Neural cell (in vitro differentiated cells): ENCODE data around the gene DENND1A. TPM values are rescaled to one million over a fixed set of nuclear protein-coding genes. Genes with fewer than 3 reads are reported as not detected.

ENCODE experiments used
- H2AFZ ChIP-seq: fragments of 200-600, 300-800 bp; sonication (generic), shearing (Covaris generic); 2 replicates; pipeline ENCODE4 v1.6.0; 2014; ENCODE audit warnings: low read depth, mild to moderate bottlenecking, antibody characterized with exemption, low read length, moderate library complexity
- H3F3A ChIP-seq: fragments of 200-600 bp; shearing (Covaris generic); 2 replicates; pipeline ENCODE4 v1.6.1; 2016; ENCODE audit warnings: mild to moderate bottlenecking, moderate library complexity, mixed read lengths, antibody characterized with exemption, low read length; ENCODE audit not compliant: insufficient read depth, poor library complexity, severe bottlenecking
- H3K27ac ChIP-seq: fragments of 200-600, 300-800 bp; sonication (generic), shearing (Covaris generic); 2 replicates; pipeline ENCODE4 v1.5.1; 2014; ENCODE audit warnings: mild to moderate bottlenecking, low read length, moderate library complexity
- H3K27me3 ChIP-seq: fragments of 300-800, 200-600 bp; sonication (generic), shearing (Covaris generic); 2 replicates; pipeline ENCODE4 v1.6.0; 2014; ENCODE audit warnings: mild to moderate bottlenecking, low read depth, low read length, moderate library complexity; ENCODE audit not compliant: insufficient read depth
- H3K36me3 ChIP-seq: fragments of 300-800, 200-600 bp; sonication (generic), shearing (Covaris generic); 2 replicates; pipeline ENCODE4 v1.5.1; 2014; ENCODE audit warnings: mild to moderate bottlenecking, antibody characterized with exemption, low read length, moderate library complexity; ENCODE audit not compliant: insufficient read depth
- H3K4me2 ChIP-seq: fragments of 300-800, 200-600 bp; sonication (generic), shearing (Covaris generic); 2 replicates; pipeline ENCODE4 v1.6.0; 2014; ENCODE audit warnings: mild to moderate bottlenecking, low read length
- H3K4me3 ChIP-seq: fragments of 300-800, 200-600 bp; sonication (generic), shearing (Covaris generic); 2 replicates; pipeline ENCODE4 v1.5.1; 2014; ENCODE audit warnings: mild to moderate bottlenecking, low read length, moderate library complexity
- H3K79me2 ChIP-seq: fragments of 200-600 bp; shearing (Covaris generic); replicated peaks from 2 replicates; pipeline ENCODE4 v1.6.0; 2014; ENCODE audit warnings: mild to moderate bottlenecking, low read length, moderate library complexity; ENCODE audit not compliant: insufficient read depth
- H3K9ac ChIP-seq: fragments of 300-800, 200-600 bp; sonication (generic), shearing (Covaris generic); 2 replicates; pipeline ENCODE4 v1.6.1; 2016; ENCODE audit warnings: mild to moderate bottlenecking, low read length, mixed read lengths
- H3K9me2 ChIP-seq: fragments of 200-600 bp; shearing (Covaris generic); 2 replicates; pipeline ENCODE4 v1.6.1; 2016; ENCODE audit warnings: mild to moderate bottlenecking, low read length, mixed read lengths; ENCODE audit not compliant: insufficient read depth
- H3K9me3 ChIP-seq: fragments of 200-600, 300-800 bp; sonication (generic), shearing (Covaris generic); 2 replicates; pipeline ENCODE4 v1.6.1; 2016; ENCODE audit warnings: mild to moderate bottlenecking, mixed run types, low read length, moderate library complexity, mixed read lengths
- H4K20me1 ChIP-seq: fragments of 200-600 bp; shearing (Covaris generic); 2 replicates; pipeline ENCODE4 v1.6.1; 2016; ENCODE audit warnings: mild to moderate bottlenecking, mixed run types; ENCODE audit not compliant: insufficient read depth
- EP300 ChIP-seq: fragments of 450-650 bp; conservative IDR thresholded peaks from 2 replicates; pipeline ENCODE4 v1.6.1; 2014; ENCODE audit warnings: antibody characterized with exemption, mild to moderate bottlenecking, moderate library complexity; ENCODE audit not compliant: poor library complexity, severe bottlenecking
- EZH2 ChIP-seq: fragments of 200-600, 300-800 bp; shearing (Covaris generic), sonication (generic); IDR thresholded peaks from 2 replicates; pipeline ENCODE4 v1.6.1; 2014; ENCODE audit warnings: antibody characterized with exemption, low read length, borderline replicate concordance, mild to moderate bottlenecking; ENCODE audit not compliant: insufficient read depth, poor library complexity, severe bottlenecking
- MXI1 ChIP-seq: fragments of 450-650 bp; conservative IDR thresholded peaks from 2 replicates; pipeline ENCODE4 v1.6.1; 2014; ENCODE audit warnings: antibody characterized with exemption, mild to moderate bottlenecking; ENCODE audit not compliant: poor library complexity, severe bottlenecking
- POLR2AphosphoS5 ChIP-seq: IDR thresholded peaks from 2 replicates; pipeline ENCODE4 v1.6.1; 2012
- RAD21 ChIP-seq: fragments of 450-650 bp; conservative IDR thresholded peaks from 2 replicates; pipeline ENCODE4 v1.6.1; 2014; ENCODE audit warnings: antibody characterized with exemption, mild to moderate bottlenecking, moderate library complexity
- SMC3 ChIP-seq: fragments of 450-650 bp; conservative IDR thresholded peaks from 2 replicates; pipeline ENCODE4 v1.6.1; 2014; ENCODE audit warnings: antibody characterized with exemption, mild to moderate bottlenecking, moderate library complexity; ENCODE audit not compliant: poor library complexity
- TAF1 ChIP-seq: IDR thresholded peaks from 2 replicates; pipeline ENCODE4 v1.6.1; 2012; ENCODE audit warnings: low read depth
- polyA plus RNA-seq: library from polyadenylated mRNA; depleted of rRNA; stranded (reverse); fragments of >200 nt; gene quantifications from 2 replicates; pipeline ENCODE4 v1.2.3, GENCODE V29; 2014
- TF ChIP-seq, protein P1 (sequence below): IDR thresholded peaks from 2 replicates; pipeline ENCODE4 v1.6.1; 2012; ENCODE audit warnings: borderline replicate concordance
- TF ChIP-seq, protein P2 (sequence below): fragments of 450-650 bp; IDR thresholded peaks from 2 replicates; pipeline ENCODE4 v1.5.1; 2014; ENCODE audit warnings: antibody characterized with exemption, mild to moderate bottlenecking, moderate library complexity; ENCODE audit not compliant: poor library complexity, severe bottlenecking

The DENND1A gene
- polyA plus RNA-seq, 1 donor from 2014 or later, result 2.3 TPM

DNA sequence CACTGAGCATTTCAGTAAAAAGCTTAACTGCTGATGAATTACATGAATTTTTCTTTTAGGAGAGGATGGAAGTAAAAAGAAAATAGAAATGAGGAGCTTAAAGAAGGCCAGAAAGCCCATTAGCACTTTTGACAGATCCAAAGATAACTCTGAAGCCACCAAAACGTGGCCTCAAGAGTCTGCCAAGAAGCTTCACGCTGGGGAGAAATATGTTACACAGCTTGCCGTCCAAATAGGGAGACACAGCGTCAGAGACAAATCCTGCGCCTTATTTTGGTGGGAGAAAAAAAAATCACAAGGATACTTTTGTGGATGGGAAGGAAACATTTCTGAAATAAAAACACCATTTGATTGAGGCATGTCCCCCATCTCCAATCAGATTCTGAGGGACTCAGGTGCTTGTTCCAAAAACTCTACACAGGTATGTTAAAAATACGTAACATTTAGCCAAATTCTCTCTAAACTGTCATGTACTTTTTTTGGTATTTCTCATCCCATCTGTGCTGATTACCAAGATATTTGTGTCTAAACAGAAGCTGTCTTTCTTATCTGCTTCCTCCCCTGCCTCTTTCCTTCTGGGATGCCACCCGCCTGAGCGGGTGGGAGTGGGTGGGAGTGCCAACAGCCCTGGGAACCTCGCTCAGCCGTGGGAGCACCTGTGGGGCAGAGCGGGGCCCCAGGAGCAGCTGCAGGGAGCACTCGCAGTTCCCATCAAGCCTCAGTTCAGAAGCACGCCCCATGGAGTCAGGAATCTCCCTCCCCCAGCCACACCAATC is 275.5 kb downstream of the DENND1A start:
- no peak overlapping the region for H3K4me3 ChIP-seq

DNA sequence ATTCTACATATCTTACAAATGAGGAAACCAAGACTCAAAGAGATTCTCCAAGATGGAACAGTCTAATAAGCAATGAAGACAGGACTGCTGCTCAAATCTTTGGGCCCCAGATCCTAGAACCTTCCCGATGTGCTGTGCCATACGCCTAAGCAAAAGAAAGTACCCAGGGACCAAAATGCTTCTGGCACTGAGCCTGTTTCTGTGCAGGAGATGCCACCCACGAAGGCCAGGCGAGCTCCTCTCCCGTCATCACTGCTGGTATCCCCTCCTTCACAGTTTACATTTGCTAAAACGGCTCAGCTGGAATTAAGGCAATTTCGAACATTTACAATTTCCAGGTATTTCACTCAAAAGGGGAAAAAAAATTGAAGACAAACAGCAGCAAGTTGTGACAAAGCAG is 277.5 kb downstream of the DENND1A start:
- no peak overlapping the region for H3K9ac ChIP-seq
- H4K20me1 ChIP-seq, result no peaks in the 10 kb centered on the region
- no peaks in the 10 kb centered on the region for H3K9me3 ChIP-seq
- H3K36me3 ChIP-seq, result no peaks in the 10 kb centered on the region
- TF ChIP-seq POLR2AphosphoS5 (no peak), EP300 (no peak), SMC3 (no peak), RAD21 (no peak), TAF1 (no peak), MXI1 (no peak), EZH2 (no peak)
- TF ChIP-seq, protein P1, sequence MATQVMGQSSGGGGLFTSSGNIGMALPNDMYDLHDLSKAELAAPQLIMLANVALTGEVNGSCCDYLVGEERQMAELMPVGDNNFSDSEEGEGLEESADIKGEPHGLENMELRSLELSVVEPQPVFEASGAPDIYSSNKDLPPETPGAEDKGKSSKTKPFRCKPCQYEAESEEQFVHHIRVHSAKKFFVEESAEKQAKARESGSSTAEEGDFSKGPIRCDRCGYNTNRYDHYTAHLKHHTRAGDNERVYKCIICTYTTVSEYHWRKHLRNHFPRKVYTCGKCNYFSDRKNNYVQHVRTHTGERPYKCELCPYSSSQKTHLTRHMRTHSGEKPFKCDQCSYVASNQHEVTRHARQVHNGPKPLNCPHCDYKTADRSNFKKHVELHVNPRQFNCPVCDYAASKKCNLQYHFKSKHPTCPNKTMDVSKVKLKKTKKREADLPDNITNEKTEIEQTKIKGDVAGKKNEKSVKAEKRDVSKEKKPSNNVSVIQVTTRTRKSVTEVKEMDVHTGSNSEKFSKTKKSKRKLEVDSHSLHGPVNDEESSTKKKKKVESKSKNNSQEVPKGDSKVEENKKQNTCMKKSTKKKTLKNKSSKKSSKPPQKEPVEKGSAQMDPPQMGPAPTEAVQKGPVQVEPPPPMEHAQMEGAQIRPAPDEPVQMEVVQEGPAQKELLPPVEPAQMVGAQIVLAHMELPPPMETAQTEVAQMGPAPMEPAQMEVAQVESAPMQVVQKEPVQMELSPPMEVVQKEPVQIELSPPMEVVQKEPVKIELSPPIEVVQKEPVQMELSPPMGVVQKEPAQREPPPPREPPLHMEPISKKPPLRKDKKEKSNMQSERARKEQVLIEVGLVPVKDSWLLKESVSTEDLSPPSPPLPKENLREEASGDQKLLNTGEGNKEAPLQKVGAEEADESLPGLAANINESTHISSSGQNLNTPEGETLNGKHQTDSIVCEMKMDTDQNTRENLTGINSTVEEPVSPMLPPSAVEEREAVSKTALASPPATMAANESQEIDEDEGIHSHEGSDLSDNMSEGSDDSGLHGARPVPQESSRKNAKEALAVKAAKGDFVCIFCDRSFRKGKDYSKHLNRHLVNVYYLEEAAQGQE, result no peak
- TF ChIP-seq, protein P2, sequence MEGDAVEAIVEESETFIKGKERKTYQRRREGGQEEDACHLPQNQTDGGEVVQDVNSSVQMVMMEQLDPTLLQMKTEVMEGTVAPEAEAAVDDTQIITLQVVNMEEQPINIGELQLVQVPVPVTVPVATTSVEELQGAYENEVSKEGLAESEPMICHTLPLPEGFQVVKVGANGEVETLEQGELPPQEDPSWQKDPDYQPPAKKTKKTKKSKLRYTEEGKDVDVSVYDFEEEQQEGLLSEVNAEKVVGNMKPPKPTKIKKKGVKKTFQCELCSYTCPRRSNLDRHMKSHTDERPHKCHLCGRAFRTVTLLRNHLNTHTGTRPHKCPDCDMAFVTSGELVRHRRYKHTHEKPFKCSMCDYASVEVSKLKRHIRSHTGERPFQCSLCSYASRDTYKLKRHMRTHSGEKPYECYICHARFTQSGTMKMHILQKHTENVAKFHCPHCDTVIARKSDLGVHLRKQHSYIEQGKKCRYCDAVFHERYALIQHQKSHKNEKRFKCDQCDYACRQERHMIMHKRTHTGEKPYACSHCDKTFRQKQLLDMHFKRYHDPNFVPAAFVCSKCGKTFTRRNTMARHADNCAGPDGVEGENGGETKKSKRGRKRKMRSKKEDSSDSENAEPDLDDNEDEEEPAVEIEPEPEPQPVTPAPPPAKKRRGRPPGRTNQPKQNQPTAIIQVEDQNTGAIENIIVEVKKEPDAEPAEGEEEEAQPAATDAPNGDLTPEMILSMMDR, result no peak
- no peaks in the 10 kb centered on the region for H3K79me2 ChIP-seq
- no peak overlapping the region for H3K27ac ChIP-seq
- H3K4me3 ChIP-seq, result no peak overlapping the region
- H2AFZ ChIP-seq, result no peak overlapping the region
- H3K9me2 ChIP-seq, result no peaks in the 10 kb centered on the region
- H3K4me2 ChIP-seq, result no peak overlapping the region
- H3F3A ChIP-seq, result no peaks in the 10 kb centered on the region
- no peaks in the 10 kb centered on the region for H3K27me3 ChIP-seq

More for the DNA sequence above, 275.5 kb downstream of the DENND1A start:
- no peak overlapping the region for H3K27ac ChIP-seq
- H3K79me2 ChIP-seq, result no peaks in the 10 kb centered on the region
- no peak overlapping the region for H2AFZ ChIP-seq
- H3K36me3 ChIP-seq, result no peaks in the 10 kb centered on the region
- no peaks in the 10 kb centered on the region for H3F3A ChIP-seq
- H3K4me2 ChIP-seq, result no peak overlapping the region
- no peaks in the 10 kb centered on the region for H3K27me3 ChIP-seq
- H4K20me1 ChIP-seq, result no peaks in the 10 kb centered on the region
- no peak for TF ChIP-seq EP300
- no peaks in the 10 kb centered on the region for H3K9me2 ChIP-seq
- H3K9me3 ChIP-seq, result no peaks in the 10 kb centered on the region
- H3K9ac ChIP-seq, result no peak overlapping the region
